NCI-H128 (cell line): ENCODE results near the gene MAK.
"Not testable (repeated sequence)": the region's sequence is repeated elsewhere in the genome, so short reads cannot be mapped to it uniquely, and the experiment has no call there.

Experiments used
- DNase-seq: peaks from one replicate; lab custom pipeline; 2025; ENCODE audit not compliant: unreplicated experiment; lab: John Stamatoyannopoulos, UW

The MAK gene

GRCh38 chr6:10725716-10726115 lies 112.6 kb downstream of the MAK start:
- no peak for DNase-seq

GRCh38 chr6:10725044-10725443 lies 113.3 kb downstream of the MAK start:
- no peak for DNase-seq

GRCh38 chr6:10723567-10723881 lies 114.8 kb downstream of the MAK start:
- DNase-seq = no peak

- DNase-seq = peak; percentile 93
Observed at GRCh38 chr6:10722820-10723566, 115.3 kb downstream of the MAK start, which contains the start of gene TMEM14C. Gene TMEM14C (plus strand): TSS chr6:10723070. CDS start chr6:10724614, 1,544 bp downstream.

GRCh38 chr6:10722570-10722819 lies 115.8 kb downstream of the MAK start:
- no peak for DNase-seq

- no peak for DNase-seq
Observed at GRCh38 chr6:10721850-10722569, 116.3 kb downstream of the MAK start.

- not testable (repeated sequence) for DNase-seq
Observed at GRCh38 chr6:10720960-10721849, 117.1 kb downstream of the MAK start.

GRCh38 chr6:10720265-10720959 lies 117.9 kb downstream of the MAK start:
- no peak for DNase-seq

- DNase-seq = no peak
Observed at GRCh38 chr6:10719964-10720264, 118.4 kb downstream of the MAK start.

- DNase-seq = no peak
Observed at GRCh38 chr6:10719296-10719963, 118.9 kb downstream of the MAK start.

- no peak for DNase-seq
Observed at GRCh38 chr6:10713962-10714361, 124.4 kb downstream of the MAK start.
